Endothelial cell of umbilical vein (primary cell): ENCODE results near the gene COL13A1. TPM values are rescaled to one million over a fixed set of nuclear protein-coding genes. Genes with fewer than 3 reads are reported as not detected.

Source experiments
- BruUV-seq: library from RNA; stranded (reverse); fragments of 400-500 nt; replicated peaks from 2 replicates; lab custom pipeline; 2021; lab: Mats Ljungman, UMichigan
- CTCF ChIA-PET: fragments of 300-600, 350-600 bp; sonication (Branson Sonifier 250); formaldehyde crosslinking; loops from one replicate; lab custom pipeline; 2021; ENCODE audit warnings: antibody characterized with exemption, inconsistent platforms; lab: Charles Lee
- POLR2A ChIA-PET: fragments of 300-600, 350-600 bp; sonication (Branson Sonifier 250); formaldehyde crosslinking; loops from one replicate; lab custom pipeline; 2021; ENCODE audit warnings: antibody characterized with exemption, inconsistent platforms; lab: Charles Lee
- DNase-seq: peaks from one replicate; pipeline ENCODE4 v3.0.0-alpha.2; 2011; ENCODE audit warnings: low read depth, low spot score
- FAIRE-seq: peaks from 2 replicates; lab custom pipeline; 2011; peaks lifted over from hg19 to GRCh38; lab: Jason Lieb, UNC
- H2AFZ ChIP-seq: 2 replicates; pipeline ENCODE4 v1.6.0; 2012; ENCODE audit warnings: low read depth, low read length, control low read depth, inconsistent platforms
- H3K27ac ChIP-seq: 2 replicates; pipeline ENCODE4 v1.5.1; 2011; ENCODE audit warnings: low read depth, mild to moderate bottlenecking, control low read depth, low read length, moderate library complexity; ENCODE audit not compliant: insufficient read depth
- H3K27me3 ChIP-seq, 2 experiments: 2 replicates each; pipeline versions ENCODE4 v1.6.0 to v1.6.1; 2011; ENCODE audit warnings: low read length in 2 of 2, mixed read lengths in 1 of 2; ENCODE audit not compliant: control insufficient read depth in 2 of 2, insufficient read depth in 2 of 2
- H3K36me3 ChIP-seq, 2 experiments: 2 replicates in 1 of 2; 3 replicates in 1 of 2; pipeline ENCODE4 v1.5.1; 2011; ENCODE audit warnings: low read length in 2 of 2, mild to moderate bottlenecking in 1 of 2, moderate library complexity in 1 of 2; ENCODE audit not compliant: control insufficient read depth in 2 of 2, insufficient read depth in 2 of 2; ENCODE audit errors: extremely low read depth in 1 of 2
- H3K4me1 ChIP-seq: 3 replicates; pipeline ENCODE4 v1.5.1; 2011; ENCODE audit warnings: mild to moderate bottlenecking, low read length; ENCODE audit not compliant: control insufficient read depth, insufficient read depth; ENCODE audit errors: extremely low read depth
- H3K4me2 ChIP-seq: 2 replicates; pipeline ENCODE4 v1.6.1; 2011; ENCODE audit warnings: low read length, control low read depth, mixed read lengths; ENCODE audit not compliant: insufficient read depth
- H3K4me3 ChIP-seq, 3 experiments: fragments of 200-600 bp in 1 of 3; sonication (generic), shearing (Covaris generic) in 1 of 3; replicated peaks in 1 of 3; 2 replicates each; pipeline ENCODE4 v1.5.1; 2011 to 2016; ENCODE audit warnings: control low read depth in 3 of 3, low read length in 3 of 3, mild to moderate bottlenecking in 2 of 3, inconsistent platforms in 1 of 3, low read depth in 1 of 3, moderate library complexity in 1 of 3; ENCODE audit not compliant: insufficient read depth in 1 of 3
- H3K79me2 ChIP-seq: 2 replicates; pipeline ENCODE4 v1.6.0; 2012; ENCODE audit warnings: low read length, inconsistent platforms; ENCODE audit not compliant: control insufficient read depth, insufficient read depth
- H3K9ac ChIP-seq: replicated peaks from 2 replicates; pipeline ENCODE3; 2011; ENCODE audit warnings: low read length, control low read depth; ENCODE audit not compliant: insufficient read depth; ENCODE audit errors: extremely low read depth
- H3K9me1 ChIP-seq: replicated peaks from 3 replicates; pipeline ENCODE4 v1.6.0; 2011; ENCODE audit warnings: mild to moderate bottlenecking, low read length; ENCODE audit not compliant: control insufficient read depth, insufficient read depth; ENCODE audit errors: extremely low read depth
- H3K9me3 ChIP-seq: replicated peaks from 2 replicates; pipeline ENCODE4 v1.5.1; 2012; ENCODE audit warnings: low read length, inconsistent platforms; ENCODE audit not compliant: control insufficient read depth, insufficient read depth
- H4K20me1 ChIP-seq: replicated peaks from 2 replicates; pipeline ENCODE3; 2011; ENCODE audit warnings: mild to moderate bottlenecking, low read length; ENCODE audit not compliant: control insufficient read depth, insufficient read depth; ENCODE audit errors: extremely low read depth
- EZH2 ChIP-seq: IDR thresholded peaks from 2 replicates; pipeline ENCODE4 v1.6.1; 2012; ENCODE audit warnings: borderline replicate concordance, low read depth, mild to moderate bottlenecking, moderate library complexity, low read length, inconsistent platforms; ENCODE audit not compliant: severe bottlenecking
- FOS ChIP-seq: IDR thresholded peaks from 2 replicates; pipeline ENCODE4 v1.6.1; 2011; ENCODE audit warnings: mild to moderate bottlenecking, low read length, moderate library complexity, borderline replicate concordance; ENCODE audit not compliant: insufficient read depth
- GATA2 ChIP-seq: IDR thresholded peaks from 2 replicates; pipeline ENCODE4 v1.7.0; 2011; ENCODE audit warnings: low read depth, mild to moderate bottlenecking, moderate library complexity, mixed read lengths, low read length; ENCODE audit not compliant: insufficient read length, insufficient read depth
- JUN ChIP-seq: IDR thresholded peaks from 2 replicates; pipeline ENCODE4 v1.6.1; 2011; ENCODE audit warnings: borderline replicate concordance, low read depth; ENCODE audit not compliant: insufficient read length, insufficient read depth
- MYC ChIP-seq: IDR thresholded peaks from one replicate; pipeline ENCODE4 v1.6.1; 2011; ENCODE audit warnings: mild to moderate bottlenecking, low read depth, low read length
- POLR2A ChIP-seq: IDR thresholded peaks from 2 replicates; pipeline ENCODE4 v1.6.1; 2012; ENCODE audit warnings: low read depth, mild to moderate bottlenecking, control low read depth, low read length
- POLR2AphosphoS5 ChIP-seq: IDR thresholded peaks from 2 replicates; pipeline ENCODE4 v1.6.1; 2012; ENCODE audit warnings: low read depth, mild to moderate bottlenecking, control low read depth, low read length, moderate library complexity; ENCODE audit not compliant: insufficient read depth
- dilution Hi-C: fragments of 300-500 bp; cut with MboI; formaldehyde crosslinking; loops from one replicate; pipeline ENCODE4 v1.15.0; 2019; ENCODE audit warnings: low sequenced_read_pairs; ENCODE audit not compliant: extremely low pct_ligation_motif_present
- intact Hi-C: fragments of 100-400 bp; cut with micrococcal nuclease; formaldehyde crosslinking; loops from one replicate; pipeline ENCODE4 v1.10.0; 2022
- polyA plus RNA-seq, 4 experiments: library from polyadenylated mRNA; depleted of rRNA in 3 of 4; stranded (reverse) in 3 of 4; unstranded in 1 of 4; fragments of >200 nt; gene quantifications; 2 replicates each; pipeline versions ENCODE4 v1.2.1 to v1.2.3, GENCODE V29; 2011 to 2012; ENCODE audit warnings: missing spikeins in 1 of 4
- total RNA-seq: library from RNA; stranded (reverse); gene quantifications from 2 replicates; pipeline ENCODE4 v1.2.3, GENCODE V29; 2021
- TF ChIP-seq, protein P1 (sequence below), 2 donors: IDR thresholded peaks; 1 replicate in 1 of 2; 2 replicates in 1 of 2; pipeline ENCODE4 v1.5.1; 2011; ENCODE audit warnings: low read length in 2 of 2, mild to moderate bottlenecking in 2 of 2, moderate library complexity in 2 of 2, control low read depth in 1 of 2, inconsistent platforms in 1 of 2, low read depth in 1 of 2; ENCODE audit not compliant: insufficient read depth in 1 of 2; ENCODE audit errors: extremely low read depth in 1 of 2
- TF ChIP-seq, protein P2 (sequence below): IDR thresholded peaks from 2 replicates; pipeline ENCODE4 v1.6.1; 2011; ENCODE audit not compliant: insufficient read depth, insufficient read length

COL13A1 gene
- total and polyA plus RNA-seq, 2 donors (not counting 3 experiments of a cell fraction or from before 2014, with no cell fraction given) = 21.4 to 47.5 TPM

- H3K4me1 ChIP-seq = peaks cover under 1% of the 10 kb centered on the region
- TF ChIP-seq EZH2 = no peak
- TF ChIP-seq, protein P1, sequence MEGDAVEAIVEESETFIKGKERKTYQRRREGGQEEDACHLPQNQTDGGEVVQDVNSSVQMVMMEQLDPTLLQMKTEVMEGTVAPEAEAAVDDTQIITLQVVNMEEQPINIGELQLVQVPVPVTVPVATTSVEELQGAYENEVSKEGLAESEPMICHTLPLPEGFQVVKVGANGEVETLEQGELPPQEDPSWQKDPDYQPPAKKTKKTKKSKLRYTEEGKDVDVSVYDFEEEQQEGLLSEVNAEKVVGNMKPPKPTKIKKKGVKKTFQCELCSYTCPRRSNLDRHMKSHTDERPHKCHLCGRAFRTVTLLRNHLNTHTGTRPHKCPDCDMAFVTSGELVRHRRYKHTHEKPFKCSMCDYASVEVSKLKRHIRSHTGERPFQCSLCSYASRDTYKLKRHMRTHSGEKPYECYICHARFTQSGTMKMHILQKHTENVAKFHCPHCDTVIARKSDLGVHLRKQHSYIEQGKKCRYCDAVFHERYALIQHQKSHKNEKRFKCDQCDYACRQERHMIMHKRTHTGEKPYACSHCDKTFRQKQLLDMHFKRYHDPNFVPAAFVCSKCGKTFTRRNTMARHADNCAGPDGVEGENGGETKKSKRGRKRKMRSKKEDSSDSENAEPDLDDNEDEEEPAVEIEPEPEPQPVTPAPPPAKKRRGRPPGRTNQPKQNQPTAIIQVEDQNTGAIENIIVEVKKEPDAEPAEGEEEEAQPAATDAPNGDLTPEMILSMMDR (IDR thresholded peaks at IDR 0.05; ENCODE audit: extremely low read depth in 1 of 2, insufficient read depth in 1 of 2, low read depth in 1 of 2, low read length in 2 of 2) = no peak
- TF ChIP-seq GATA2 = no peak
- TF ChIP-seq, protein P2, sequence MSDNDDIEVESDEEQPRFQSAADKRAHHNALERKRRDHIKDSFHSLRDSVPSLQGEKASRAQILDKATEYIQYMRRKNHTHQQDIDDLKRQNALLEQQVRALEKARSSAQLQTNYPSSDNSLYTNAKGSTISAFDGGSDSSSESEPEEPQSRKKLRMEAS = no peak
- BruUV-seq = no TSS peak
- no peaks in the 10 kb centered on the region for H3K36me3 ChIP-seq
- no peaks in the 10 kb centered on the region for H4K20me1 ChIP-seq
- no peak overlapping the region for H3K4me3 ChIP-seq
- dilution Hi-C loops = no loop called here
- no peaks in the 10 kb centered on the region for H3K79me2 ChIP-seq
- intact Hi-C loops = no loop called here
- CTCF ChIA-PET = interaction anchor here (2.0 to 11.1 kb wide), 3 partner anchors 41 to 273 kb away, joined by 4 to 622 read pairs (median 37); no protein-coding TSS in a partner anchor
- POLR2A ChIA-PET = no interaction called here
- no peaks in the 10 kb centered on the region for H3K9me1 ChIP-seq
- H3K9ac ChIP-seq = no peak overlapping the region
- H3K9me3 ChIP-seq = no peaks in the 10 kb centered on the region
- no peak overlapping the region for H3K4me2 ChIP-seq
- no peak for FAIRE-seq
- no peak for DNase-seq
- H3K27ac ChIP-seq = no peak overlapping the region
- no peak overlapping the region for H2AFZ ChIP-seq
- no peaks in the 10 kb centered on the region for H3K27me3 ChIP-seq
These were observed 116.3 kb downstream of the COL13A1 start for GRCh38 chr10:69918036-69918435.

DNA sequence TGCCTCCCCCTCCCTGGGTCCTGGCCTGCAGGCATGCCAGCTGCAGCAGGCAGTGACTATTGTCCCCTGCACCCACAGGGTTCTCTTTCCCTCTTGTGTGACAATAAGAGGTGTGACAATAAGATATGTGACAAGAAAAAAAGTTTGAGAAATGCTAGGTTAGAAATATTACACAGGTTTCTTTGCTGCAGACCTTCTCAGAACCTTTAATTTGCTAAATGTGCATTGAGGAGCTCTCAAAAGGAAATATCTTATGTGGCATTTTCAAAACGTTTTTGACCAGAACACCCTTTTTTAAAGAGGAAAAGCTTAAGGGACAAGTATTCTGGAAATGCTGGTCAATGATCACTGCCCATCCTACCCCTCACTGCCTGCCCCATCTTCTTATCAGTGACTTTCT lies 117.5 kb downstream of the COL13A1 start:
- Histone ChIP-seq H3K4me1 (no peaks in the 10 kb centered on the region), H3K9me1 (no peaks in the 10 kb centered on the region), H4K20me1 (no peaks in the 10 kb centered on the region), H3K27ac (no peak overlapping the region), H3K9me3 (no peaks in the 10 kb centered on the region), H3K9ac (no peak overlapping the region), H2AFZ (no peak overlapping the region), H3K27me3 (no peaks in the 10 kb centered on the region), H3K79me2 (no peaks in the 10 kb centered on the region), H3K36me3 (no peaks in the 10 kb centered on the region), H3K4me3 (no peak overlapping the region), H3K4me2 (no peak overlapping the region)
- FAIRE-seq (no peak), DNase-seq (no peak)
- POLR2A ChIA-PET = no interaction called here
- TF ChIP-seq FOS (no peak), POLR2A (no peak), GATA2 (no peak), POLR2AphosphoS5 (no peak), EZH2 (no peak), JUN (no peak), MYC (no peak)
- TF ChIP-seq, protein P1 (IDR thresholded peaks at IDR 0.05; ENCODE audit: extremely low read depth in 1 of 2, insufficient read depth in 1 of 2, low read depth in 1 of 2, low read length in 2 of 2) = no peak
- TF ChIP-seq, protein P2 = no peak
- intact Hi-C loops = no loop called here
- dilution Hi-C loops = no loop called here
- no TSS peak for BruUV-seq
- CTCF ChIA-PET = no interaction called here
